SK-N-SH (cell line): ENCODE data around the gene C9orf43. TPM values are rescaled to one million over a fixed set of nuclear protein-coding genes. Genes with fewer than 3 reads are reported as not detected.

Source experiments
- CTCF ChIA-PET: fragments of 300-600, 350-600 bp; formaldehyde crosslinking; extraction: SDS; loops from one replicate; lab custom pipeline; 2021; lab: Yijun Ruan, JAX
- POLR2A ChIA-PET: fragments of 350-600 bp; sonication (Branson Sonifier 250); formaldehyde crosslinking; extraction: SDS; loops from one replicate; lab custom pipeline; 2020; ENCODE audit warnings: antibody characterized with exemption, inconsistent platforms; lab: Yijun Ruan, JAX
- DNase-seq: peaks from one replicate; pipeline ENCODE4 v3.0.0; 2012
- H2AFZ ChIP-seq: fragments of 200-600 bp; sonication (generic); 2 replicates; pipeline ENCODE4 v1.8.1; 2016; ENCODE audit warnings: antibody characterized with exemption, mild to moderate bottlenecking, low read depth
- H3F3A ChIP-seq: fragments of 200-600 bp; sonication (generic); replicated peaks from 2 replicates; pipeline ENCODE3; 2016; ENCODE audit warnings: antibody characterized with exemption, mild to moderate bottlenecking; ENCODE audit not compliant: insufficient read depth
- H3K27ac ChIP-seq, 2 experiments: fragments of 200-500 bp in 1 of 2; fragments of 200-600 bp in 1 of 2; sonication (Bioruptor generic) in 1 of 2; sonication (generic), shearing (Covaris generic) in 1 of 2; 2 replicates each; pipeline versions ENCODE4 v1.5.1 to v1.6.1; 2014 to 2016; ENCODE audit warnings: low read depth in 2 of 2, inconsistent platforms in 1 of 2, low read length in 1 of 2, mild to moderate bottlenecking in 1 of 2, mixed read lengths in 1 of 2
- H3K27me3 ChIP-seq: fragments of 200-600 bp; sonication (generic), shearing (Covaris generic); 2 replicates; pipeline ENCODE4 v1.6.1; 2016; ENCODE audit warnings: mixed run types; ENCODE audit not compliant: insufficient read depth
- H3K36me3 ChIP-seq, 2 experiments: fragments of 200-500 bp in 1 of 2; fragments of 200-600 bp in 1 of 2; sonication (Bioruptor generic) in 1 of 2; sonication (generic) in 1 of 2; replicated peaks in 1 of 2; 2 replicates each; pipeline versions ENCODE3 to v1.5.1; 2014 to 2016; ENCODE audit warnings: low read length in 1 of 2, mild to moderate bottlenecking in 1 of 2; ENCODE audit not compliant: insufficient read depth in 2 of 2, control insufficient read depth in 1 of 2
- H3K4me1 ChIP-seq, 2 experiments: fragments of 200-500 bp in 1 of 2; fragments of 200-600 bp in 1 of 2; sonication (Bioruptor generic) in 1 of 2; sonication (generic), shearing (Covaris generic) in 1 of 2; 2 replicates each; pipeline versions ENCODE4 v1.5.1 to v1.6.1; 2014 to 2016; ENCODE audit warnings: low read depth in 1 of 2, low read length in 1 of 2, mixed run types in 1 of 2; ENCODE audit not compliant: insufficient read depth in 2 of 2, control insufficient read depth in 1 of 2
- H3K4me2 ChIP-seq: fragments of 200-600 bp; sonication (generic), shearing (Covaris generic); 2 replicates; pipeline ENCODE4 v1.6.1; 2017; ENCODE audit warnings: mixed run types
- H3K4me3 ChIP-seq, 2 experiments: fragments of 200-500 bp in 1 of 2; fragments of 200-600 bp in 1 of 2; sonication (Bioruptor generic) in 1 of 2; sonication (generic), shearing (Covaris generic) in 1 of 2; 2 replicates each; pipeline versions ENCODE4 v1.5.1 to v1.8.1; 2014 to 2016; ENCODE audit warnings: low read depth in 2 of 2, inconsistent platforms in 1 of 2, low read length in 1 of 2, mild to moderate bottlenecking in 1 of 2, mixed read lengths in 1 of 2, moderate library complexity in 1 of 2
- H3K79me2 ChIP-seq: fragments of 200-600 bp; sonication (generic); 2 replicates; pipeline ENCODE4 v1.8.1; 2017; ENCODE audit warnings: mild to moderate bottlenecking; ENCODE audit not compliant: insufficient read depth
- H3K9ac ChIP-seq: fragments of 200-600 bp; sonication (generic); 2 replicates; pipeline ENCODE4 v1.6.1; 2017; ENCODE audit warnings: mixed run types
- H3K9me2 ChIP-seq: fragments of 200-600 bp; sonication (generic); 2 replicates; pipeline ENCODE4 v1.6.1; 2017; ENCODE audit warnings: mixed run types
- H3K9me3 ChIP-seq: fragments of 200-600 bp; sonication (generic); 2 replicates; pipeline ENCODE4 v1.6.1; 2017; ENCODE audit warnings: mixed run types, mild to moderate bottlenecking, moderate library complexity
- H4K20me1 ChIP-seq: fragments of 200-600 bp; sonication (generic); 2 replicates; pipeline ENCODE4 v1.6.1; 2017; ENCODE audit warnings: mild to moderate bottlenecking, mixed run types; ENCODE audit not compliant: insufficient read depth
- CHD2 ChIP-seq: fragments of 150-350 bp; IDR thresholded peaks from 2 replicates; pipeline ENCODE4 v1.6.1; 2018; ENCODE audit warnings: low read length; ENCODE audit not compliant: partially characterized antibody
- EZH2phosphoT487 ChIP-seq: fragments of 200-600 bp; sonication (generic); IDR thresholded peaks from 2 replicates; pipeline ENCODE4 v1.6.1; 2017; ENCODE audit warnings: low read depth, mixed run types, mild to moderate bottlenecking, antibody characterized with exemption, moderate library complexity, borderline replicate concordance
- FOXJ3 ChIP-seq: sonication (generic); formaldehyde crosslinking; IDR thresholded peaks from 2 replicates; pipeline ENCODE4 v1.5.1; 2020; ENCODE audit warnings: mild to moderate bottlenecking, missing genetic modification reagents
- FOXM1 ChIP-seq: IDR thresholded peaks from 2 replicates; pipeline ENCODE4 v1.4.0; 2012; ENCODE audit warnings: low read depth, mild to moderate bottlenecking
- GABPA ChIP-seq: IDR thresholded peaks from 2 replicates; pipeline ENCODE4 v1.4.0; 2012; ENCODE audit warnings: low read depth, mild to moderate bottlenecking
- IRF3 ChIP-seq: fragments of 150-350 bp; IDR thresholded peaks from 2 replicates; pipeline ENCODE4 v1.6.1; 2016; ENCODE audit warnings: mild to moderate bottlenecking, low read depth, low read length
- JUND ChIP-seq: IDR thresholded peaks from 2 replicates; pipeline ENCODE4 v1.4.0; 2012
- MEF2A ChIP-seq: IDR thresholded peaks from 2 replicates; pipeline ENCODE4 v1.4.0; 2012; ENCODE audit warnings: low read depth, borderline replicate concordance
- MXI1 ChIP-seq: IDR thresholded peaks from 2 replicates; pipeline ENCODE4 v1.6.1; 2012; ENCODE audit warnings: mild to moderate bottlenecking, low read depth, low read length, improper control_type of control experiment
- NRF1 ChIP-seq: IDR thresholded peaks from 2 replicates; pipeline ENCODE4 v1.6.1; 2012; ENCODE audit warnings: low read depth, mild to moderate bottlenecking, low read length
- PBX3 ChIP-seq: IDR thresholded peaks from 2 replicates; pipeline ENCODE4; 2012
- RAD21 ChIP-seq: IDR thresholded peaks from 2 replicates; pipeline ENCODE4 v1.6.1; 2012; ENCODE audit warnings: mild to moderate bottlenecking, low read length
- RFX5 ChIP-seq: IDR thresholded peaks from 2 replicates; pipeline ENCODE4 v1.6.1; 2012; ENCODE audit warnings: mild to moderate bottlenecking, improper control_type of control experiment, low read length
- RXRA ChIP-seq: IDR thresholded peaks from 2 replicates; pipeline ENCODE4 v1.4.0; 2012; ENCODE audit warnings: low read depth, mild to moderate bottlenecking, borderline replicate concordance
- SMC3 ChIP-seq: IDR thresholded peaks from 2 replicates; pipeline ENCODE4 v1.6.1; 2012; ENCODE audit warnings: low read depth, low read length, improper control_type of control experiment
- USF1 ChIP-seq: IDR thresholded peaks from 2 replicates; pipeline ENCODE4 v1.4.0; 2012; ENCODE audit warnings: low read depth, borderline replicate concordance
- YY1 ChIP-seq: IDR thresholded peaks from 2 replicates; pipeline ENCODE4 v1.4.0; 2012; ENCODE audit warnings: low read depth, mild to moderate bottlenecking
- WGBS: methylation state at CpG from one replicate; pipeline ENCODE4 v1.1.6; 2017; ENCODE audit warnings: low lambda C conversion rate; 5-methylcytosine and 5-hydroxymethylcytosine counted together
- polyA plus RNA-seq, 3 experiments: library from polyadenylated mRNA; depleted of rRNA; stranded (reverse); fragments of >200 nt; gene quantifications; 2 replicates each; pipeline ENCODE4 v1.2.3, GENCODE V29; 2012
- TF ChIP-seq, protein P1 (sequence below): fragments of 200-600 bp; sonication (generic); IDR thresholded peaks from 2 replicates; pipeline ENCODE4 v1.6.1; 2017; ENCODE audit warnings: antibody characterized with exemption, mild to moderate bottlenecking, moderate library complexity
- TF ChIP-seq, protein P2 (sequence below): IDR thresholded peaks from 2 replicates; pipeline ENCODE4 v1.4.0; 2012; ENCODE audit warnings: low read depth

Gene C9orf43
- polyA plus RNA-seq, 1 of the 3 experiments (the other 2 are of a cell fraction), result 0.58 TPM

- no peak for DNase-seq
- no peak overlapping the region for H3K4me3 ChIP-seq
- H4K20me1 ChIP-seq, result no peaks in the 10 kb centered on the region
- no peaks in the 10 kb centered on the region for H3K79me2 ChIP-seq
- POLR2A ChIA-PET, result no interaction called here
- TF ChIP-seq IRF3 (no peak), PBX3 (no peak), SMC3 (no peak), RFX5 (no peak), FOXJ3 (CRISPR knock-in tag) (no peak), GABPA (no peak), MXI1 (no peak), NRF1 (no peak), JUND (no peak), YY1 (no peak), CHD2 (no peak), EZH2phosphoT487 (no peak), MEF2A (no peak), FOXM1 (no peak), RAD21 (no peak), RXRA (no peak), USF1 (no peak)
- TF ChIP-seq, protein P1, sequence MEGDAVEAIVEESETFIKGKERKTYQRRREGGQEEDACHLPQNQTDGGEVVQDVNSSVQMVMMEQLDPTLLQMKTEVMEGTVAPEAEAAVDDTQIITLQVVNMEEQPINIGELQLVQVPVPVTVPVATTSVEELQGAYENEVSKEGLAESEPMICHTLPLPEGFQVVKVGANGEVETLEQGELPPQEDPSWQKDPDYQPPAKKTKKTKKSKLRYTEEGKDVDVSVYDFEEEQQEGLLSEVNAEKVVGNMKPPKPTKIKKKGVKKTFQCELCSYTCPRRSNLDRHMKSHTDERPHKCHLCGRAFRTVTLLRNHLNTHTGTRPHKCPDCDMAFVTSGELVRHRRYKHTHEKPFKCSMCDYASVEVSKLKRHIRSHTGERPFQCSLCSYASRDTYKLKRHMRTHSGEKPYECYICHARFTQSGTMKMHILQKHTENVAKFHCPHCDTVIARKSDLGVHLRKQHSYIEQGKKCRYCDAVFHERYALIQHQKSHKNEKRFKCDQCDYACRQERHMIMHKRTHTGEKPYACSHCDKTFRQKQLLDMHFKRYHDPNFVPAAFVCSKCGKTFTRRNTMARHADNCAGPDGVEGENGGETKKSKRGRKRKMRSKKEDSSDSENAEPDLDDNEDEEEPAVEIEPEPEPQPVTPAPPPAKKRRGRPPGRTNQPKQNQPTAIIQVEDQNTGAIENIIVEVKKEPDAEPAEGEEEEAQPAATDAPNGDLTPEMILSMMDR, result no peak
- TF ChIP-seq, protein P2, sequence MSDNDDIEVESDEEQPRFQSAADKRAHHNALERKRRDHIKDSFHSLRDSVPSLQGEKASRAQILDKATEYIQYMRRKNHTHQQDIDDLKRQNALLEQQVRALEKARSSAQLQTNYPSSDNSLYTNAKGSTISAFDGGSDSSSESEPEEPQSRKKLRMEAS, result no peak
- no peaks in the 10 kb centered on the region for H3K9me2 ChIP-seq
- no peak overlapping the region for H2AFZ ChIP-seq
- no peak overlapping the region for H3K27ac ChIP-seq
- H3K27me3 ChIP-seq, result no peaks in the 10 kb centered on the region
- CTCF ChIA-PET, result interaction anchor here (2.2 kb wide), 1 partner anchor 13 kb away, joined by 6 read pairs; the partner anchor contains the start of gene BSPRY
- no peak overlapping the region for H3K4me2 ChIP-seq
- no peak overlapping the region for H3K9ac ChIP-seq
- WGBS, result 77% methylated on average over 3 of the region's 3 CpGs
- peaks cover 10% of the 10 kb centered on the region for H3F3A ChIP-seq
- no peaks in the 10 kb centered on the region for H3K36me3 ChIP-seq
- no peaks in the 10 kb centered on the region for H3K9me3 ChIP-seq
- peaks cover 0 to 8% of the 10 kb centered on the region in 2 experiments; a peak in 2 of 4 replicates for H3K4me1 ChIP-seq
Measured at GRCh38 chr9:113363336-113363735, 47.2 kb upstream of the C9orf43 start.
